HepG2 (cell line): ENCODE results near the gene KCNJ5. TPM values are rescaled to one million over a fixed set of nuclear protein-coding genes. Genes with fewer than 3 reads are reported as not detected.

ENCODE experiments used
- ATAC-seq: fragments of 200-7000 bp; cut with Tn5 transposase; 3 replicates; pipeline ENCODE4 v1.9.1; 2020; ENCODE audit warnings: mild to moderate bottlenecking, moderate library complexity
- BruUV-seq: library from RNA; stranded (reverse); fragments of 400-500 nt; replicated peaks from 2 replicates; lab custom pipeline; 2021; lab: Mats Ljungman, UMichigan
- CTCF ChIA-PET: fragments of 300-600 bp; formaldehyde crosslinking; extraction: SDS; loops from one replicate; lab custom pipeline; 2021; ENCODE audit warnings: low total read pairs, inconsistent platforms, low intra/inter-chr PET ratio; lab: Yijun Ruan, JAX
- POLR2A ChIA-PET: fragments of 350-600 bp; sonication (Branson Sonifier 250); formaldehyde crosslinking; loops from one replicate; lab custom pipeline; 2020; ENCODE audit warnings: antibody characterized with exemption, inconsistent platforms; lab: Yijun Ruan, JAX
- DNase-seq: peaks from one replicate; pipeline ENCODE4 v3.0.0-alpha.2; 2015; ENCODE audit warnings: low spot score
- FAIRE-seq: peaks from 3 replicates; lab custom pipeline; 2011; peaks lifted over from hg19 to GRCh38; lab: Jason Lieb, UNC
- H2AFZ ChIP-seq: one replicate; pipeline ENCODE4 v1.6.1; 2011; ENCODE audit warnings: low read length, inconsistent platforms
- H3K27ac ChIP-seq: fragments of 300-600 bp; 3 replicates; pipeline ENCODE4 v1.8.0; 2011; ENCODE audit warnings: mixed run types, mild to moderate bottlenecking, mixed read lengths, low read length, inconsistent platforms; ENCODE audit not compliant: insufficient read depth; ENCODE audit errors: extremely low read length
- H3K27me3 ChIP-seq, 2 experiments: fragments of 200-600 bp in 1 of 2; 2 replicates in 1 of 2; 3 replicates in 1 of 2; pipeline versions ENCODE4 v1.6.0 to v1.8.0; 2011; ENCODE audit warnings: low read length in 2 of 2, mild to moderate bottlenecking in 2 of 2, moderate library complexity in 2 of 2, inconsistent platforms in 1 of 2; ENCODE audit not compliant: insufficient read depth in 2 of 2, control insufficient read depth in 1 of 2
- H3K36me3 ChIP-seq, 2 experiments: fragments of 200-600 bp in 1 of 2; replicated peaks in 1 of 2; 2 replicates in 1 of 2; 3 replicates in 1 of 2; pipeline versions ENCODE4 v1.5.1 to v1.8.0; 2011; ENCODE audit warnings: low read length in 2 of 2, inconsistent platforms in 1 of 2; ENCODE audit not compliant: insufficient read depth in 2 of 2, control insufficient read depth in 1 of 2
- H3K4me1 ChIP-seq: 2 replicates; pipeline ENCODE4 v1.5.1; 2012; ENCODE audit warnings: low read length, inconsistent platforms; ENCODE audit not compliant: insufficient read depth
- H3K4me2 ChIP-seq: 2 replicates; pipeline ENCODE4 v1.6.0; 2011; ENCODE audit warnings: low read depth, low read length, inconsistent platforms
- H3K4me3 ChIP-seq, 3 experiments: fragments of 200-600 bp in 1 of 3; sonication (generic), shearing (Covaris generic) in 1 of 3; replicated peaks in 1 of 3; 2 replicates each; pipeline ENCODE4 v1.5.1; 2011 to 2016; ENCODE audit warnings: low read length in 3 of 3, inconsistent platforms in 2 of 3, low read depth in 2 of 3, mild to moderate bottlenecking in 2 of 3, control low read depth in 1 of 3, mixed read lengths in 1 of 3; ENCODE audit not compliant: insufficient read depth in 1 of 3
- H3K79me2 ChIP-seq: one replicate; pipeline ENCODE4 v1.6.1; 2011; ENCODE audit warnings: low read length, inconsistent platforms; ENCODE audit not compliant: insufficient read depth
- H3K9ac ChIP-seq: 2 replicates; pipeline ENCODE4 v1.6.0; 2011; ENCODE audit warnings: mild to moderate bottlenecking, low read depth, low read length, inconsistent platforms; ENCODE audit not compliant: insufficient read depth
- H3K9me3 ChIP-seq: 2 replicates; pipeline ENCODE4 v1.5.1; 2012; ENCODE audit warnings: mild to moderate bottlenecking, low read length
- H4K20me1 ChIP-seq: 2 replicates; pipeline ENCODE4 v1.6.0; 2011; ENCODE audit warnings: inconsistent platforms, mild to moderate bottlenecking, low read length, moderate library complexity; ENCODE audit not compliant: insufficient read depth
- FOXK2 ChIP-seq: fragments of 450-650 bp; IDR thresholded peaks from 2 replicates; pipeline ENCODE4 v1.6.1; 2016
- FOXO4 ChIP-seq: sonication (generic); formaldehyde crosslinking; conservative IDR thresholded peaks from 2 replicates; pipeline ENCODE4 v1.8.1; 2023; ENCODE audit warnings: missing genetic modification reagents
- HDAC1 ChIP-seq: sonication (generic); formaldehyde crosslinking; IDR thresholded peaks from 2 replicates; pipeline ENCODE4 v1.5.1; 2020; ENCODE audit warnings: mild to moderate bottlenecking, missing genetic modification reagents
- KDM5B ChIP-seq: sonication (generic); formaldehyde crosslinking; IDR thresholded peaks from 2 replicates; pipeline ENCODE4 v1.4.0; 2020; ENCODE audit warnings: missing genetic modification reagents, mild to moderate bottlenecking, borderline replicate concordance
- NCOA1 ChIP-seq: sonication (generic); formaldehyde crosslinking; IDR thresholded peaks from 2 replicates; pipeline ENCODE4 v1.9.0; 2021; ENCODE audit warnings: missing genetic modification reagents
- STAT6 ChIP-seq: sonication (generic); formaldehyde crosslinking; IDR thresholded peaks from 2 replicates; pipeline ENCODE4 v1.4.0; 2020; ENCODE audit warnings: missing genetic modification reagents, mild to moderate bottlenecking, borderline replicate concordance
- ZFX ChIP-seq: sonication (generic); formaldehyde crosslinking; IDR thresholded peaks from 2 replicates; pipeline ENCODE4 v1.4.0; 2020; ENCODE audit warnings: mild to moderate bottlenecking, low read depth, missing genetic modification reagents, moderate library complexity
- ZNF468 ChIP-seq: sonication (generic); formaldehyde crosslinking; IDR thresholded peaks from 2 replicates; pipeline ENCODE4 v1.8.0; 2022; ENCODE audit warnings: mild to moderate bottlenecking, moderate library complexity, missing genetic modification reagents
- ZNF563 ChIP-seq: sonication (generic); formaldehyde crosslinking; IDR thresholded peaks from 2 replicates; pipeline ENCODE4 v1.8.0; 2022; ENCODE audit warnings: mild to moderate bottlenecking, moderate library complexity, missing genetic modification reagents
- ZNF572 ChIP-seq: sonication (generic); formaldehyde crosslinking; IDR thresholded peaks from 2 replicates; pipeline ENCODE4 v1.5.1; 2020; ENCODE audit warnings: mild to moderate bottlenecking, missing genetic modification reagents
- WGBS: methylation state at CpG from one replicate; pipeline ENCODE4 v1.1.6; 2017; ENCODE audit warnings: low lambda C conversion rate; 5-methylcytosine and 5-hydroxymethylcytosine counted together
- in situ Hi-C: cut with HindIII; loops from 2 replicates; pipeline ENCODE4 v1.10.0; 2017; ENCODE audit warnings: low pct_unique_long_range_greater_than_20kb; ENCODE audit not compliant: extremely low pct_ligation_motif_present
- intact Hi-C: fragments of 100-400 bp; cut with micrococcal nuclease; formaldehyde crosslinking; loops from one replicate; pipeline ENCODE4 v1.10.0; 2022; ENCODE audit not compliant: unreplicated experiment
- polyA plus RNA-seq, 8 experiments: library from polyadenylated mRNA; depleted of rRNA in 3 of 8; stranded (reverse) in 7 of 8; unstranded in 1 of 8; fragments of >200 nt; fragmentation: Illumina TruSeq in 4 of 8; extraction: Trizol in 4 of 8; gene quantifications; 2 replicates each; pipeline versions ENCODE4 v1.2.1 to v1.2.3, GENCODE V29; 2011 to 2016; ENCODE audit warnings: low read depth in 4 of 8, missing spikeins in 1 of 8, mixed read lengths in 1 of 8; ENCODE audit not compliant: insufficient read depth in 1 of 8
- total RNA-seq, 5 experiments: library from RNA; depleted of rRNA; stranded (reverse); fragments of >200 nt; fragmentation: Illumina TruSeq; extraction: Trizol; gene quantifications; 2 replicates each; pipeline ENCODE4 v1.2.3, GENCODE V29; 2016; ENCODE audit warnings: low read depth in 1 of 5
- TF ChIP-seq, protein P1 (sequence below): sonication (generic); formaldehyde crosslinking; IDR thresholded peaks from 2 replicates; pipeline ENCODE4 v1.8.0; 2022; ENCODE audit warnings: mild to moderate bottlenecking, missing genetic modification reagents; ENCODE audit not compliant: insufficient replicate concordance

Gene KCNJ5
- total and polyA plus RNA-seq, 2 of the 13 experiments (the other 11 are each of a cell fraction or from before 2014, with no cell fraction given): not detected

GRCh38 chr11:128908391-128909246 lies 17.5 kb downstream of the KCNJ5 start:
- no peak overlapping the region for H3K4me2 ChIP-seq
- no peaks in the 10 kb centered on the region for H3K9me3 ChIP-seq
- H3K4me3 ChIP-seq: no peak overlapping the region
- no peaks in the 10 kb centered on the region for H3K36me3 ChIP-seq
- ATAC-seq (no peak), DNase-seq (no peak), FAIRE-seq (no peak)
- H3K79me2 ChIP-seq: no peaks in the 10 kb centered on the region
- peaks cover 5 to 25% of the 10 kb centered on the region in 2 experiments; a peak in 3 of 5 replicates for H3K27me3 ChIP-seq
- 35% methylated on average over 8 of the region's 12 CpGs for WGBS
- no peak overlapping the region for H3K27ac ChIP-seq
- no peaks in the 10 kb centered on the region for H3K4me1 ChIP-seq
- TF ChIP-seq ZNF563 (CRISPR knock-in tag) (no peak), ZNF468 (CRISPR knock-in tag) (no peak), ZFX (no peak)
- H3K9ac ChIP-seq: no peak overlapping the region
- no peaks in the 10 kb centered on the region for H4K20me1 ChIP-seq
- CTCF ChIA-PET: no interaction called here
- BruUV-seq: no TSS peak
- POLR2A ChIA-PET: no interaction called here
- intact Hi-C loops: no loop called here
- H2AFZ ChIP-seq: no peak overlapping the region
- in situ Hi-C loops: no loop called here

- no peak overlapping the region for H2AFZ ChIP-seq
- H3K27me3 ChIP-seq: peaks cover 3 to 23% of the 10 kb centered on the region in 2 experiments; a peak in 3 of 5 replicates
- H3K9me3 ChIP-seq: no peaks in the 10 kb centered on the region
- FAIRE-seq (no peak), ATAC-seq (no peak), DNase-seq (no peak)
- H3K27ac ChIP-seq: no peak overlapping the region
- ChIA-PET CTCF (no interaction called here), POLR2A (no interaction called here)
- no peaks in the 10 kb centered on the region for H3K4me1 ChIP-seq
- intact Hi-C loops (no loop called here), in situ Hi-C loops (no loop called here)
- H3K4me3 ChIP-seq: no peak overlapping the region
- no peaks in the 10 kb centered on the region for H3K79me2 ChIP-seq
- H3K4me2 ChIP-seq: no peak overlapping the region
- no TSS peak for BruUV-seq
- 45% methylated on average over 7 of the region's 8 CpGs for WGBS
- H4K20me1 ChIP-seq: no peaks in the 10 kb centered on the region
- H3K36me3 ChIP-seq: no peaks in the 10 kb centered on the region
- no peak overlapping the region for H3K9ac ChIP-seq
- TF ChIP-seq FOXO4 (CRISPR knock-in tag): no peak
- TF ChIP-seq, protein P1, sequence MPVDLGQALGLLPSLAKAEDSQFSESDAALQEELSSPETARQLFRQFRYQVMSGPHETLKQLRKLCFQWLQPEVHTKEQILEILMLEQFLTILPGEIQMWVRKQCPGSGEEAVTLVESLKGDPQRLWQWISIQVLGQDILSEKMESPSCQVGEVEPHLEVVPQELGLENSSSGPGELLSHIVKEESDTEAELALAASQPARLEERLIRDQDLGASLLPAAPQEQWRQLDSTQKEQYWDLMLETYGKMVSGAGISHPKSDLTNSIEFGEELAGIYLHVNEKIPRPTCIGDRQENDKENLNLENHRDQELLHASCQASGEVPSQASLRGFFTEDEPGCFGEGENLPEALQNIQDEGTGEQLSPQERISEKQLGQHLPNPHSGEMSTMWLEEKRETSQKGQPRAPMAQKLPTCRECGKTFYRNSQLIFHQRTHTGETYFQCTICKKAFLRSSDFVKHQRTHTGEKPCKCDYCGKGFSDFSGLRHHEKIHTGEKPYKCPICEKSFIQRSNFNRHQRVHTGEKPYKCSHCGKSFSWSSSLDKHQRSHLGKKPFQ: no peak
- no peak for TF ChIP-seq NCOA1 (CRISPR knock-in tag)
- TF ChIP-seq HDAC1 (CRISPR knock-in tag): no peak
- no peak for TF ChIP-seq STAT6 (CRISPR knock-in tag)
- TF ChIP-seq ZNF572 (CRISPR knock-in tag): no peak
- no peak for TF ChIP-seq FOXK2
- TF ChIP-seq KDM5B (CRISPR knock-in tag): no peak
Observed at GRCh38 chr11:128909438-128910125, 18.4 kb downstream of the KCNJ5 start.
